Measurements from ENCODE around the gene DLGAP4. TPM values are rescaled to one million over a fixed set of nuclear protein-coding genes. Genes with fewer than 3 reads are reported as not detected.

Gene DLGAP4
- total and polyA plus RNA-seq, 10 donors, result 12.0 to 60.9 (median 45.9) TPM

GRCh38 chr20:36281785-36282380 is 24.3 kb upstream of the DLGAP4 start:
- no peaks in the 10 kb centered on the region for H3K9me3 ChIP-seq
- H3K36me3 ChIP-seq, result no peaks in the 10 kb centered on the region
- no peak overlapping the region for H3K27ac ChIP-seq
- intact Hi-C loops (cut with DNase I; ENCODE audit: low total_unique reads), result no loop called here
- H3K27me3 ChIP-seq (replicated peaks in 1 of 7), result peaks cover 0 to 24% (median 0%) of the 10 kb centered on the region in 7 donors
- 81 to 88% (median 86%) methylated on average over 10 of the region's 10 CpGs for WGBS, 5 donors
- no peak for DNase-seq
- H3K4me1 ChIP-seq, result no peaks in the 10 kb centered on the region
- H3K4me3 ChIP-seq, result no peak overlapping the region
- TF ChIP-seq CTCF (IDR thresholded peaks at IDR 0.05 in 8 of 11, conservative IDR thresholded peaks at IDR 0.05 in 3 of 11), result no peak
- TF ChIP-seq POLR2AphosphoS5 (IDR thresholded peaks at IDR 0.05), result no peak
- no peak for TF ChIP-seq POLR2A (IDR thresholded peaks at IDR 0.05)

GRCh38 chr20:36284751-36285150 is 21.4 kb upstream of the DLGAP4 start:
- no peak for TF ChIP-seq CTCF (IDR thresholded peaks at IDR 0.05 in 8 of 11, conservative IDR thresholded peaks at IDR 0.05 in 3 of 11)
- TF ChIP-seq POLR2AphosphoS5 (IDR thresholded peaks at IDR 0.05), result no peak
- TF ChIP-seq POLR2A (IDR thresholded peaks at IDR 0.05), result no peak
- H3K36me3 ChIP-seq, result no peaks in the 10 kb centered on the region
- H3K4me3 ChIP-seq, result no peak overlapping the region
- no peak for DNase-seq
- H3K27me3 ChIP-seq (replicated peaks in 1 of 7), result peaks cover 0 to 14% (median 0%) of the 10 kb centered on the region in 7 donors
- no peaks in the 10 kb centered on the region for H3K4me1 ChIP-seq
- no peak overlapping the region for H3K27ac ChIP-seq
- H3K9me3 ChIP-seq, result no peaks in the 10 kb centered on the region
- intact Hi-C loops (cut with DNase I; ENCODE audit: low total_unique reads), result no loop called here
- WGBS, 5 donors, result 86 to 97% (median 91%) methylated on average over 5 of the region's 5 CpGs

- Histone ChIP-seq H3K4me1 (no peaks in the 10 kb centered on the region), H3K9me3 (no peaks in the 10 kb centered on the region), H3K4me3 (no peak overlapping the region), H3K27ac (no peak overlapping the region), H3K36me3 (no peaks in the 10 kb centered on the region), H3K27me3 (replicated peaks in 1 of 7) (peaks cover 0 to 11% (median 0%) of the 10 kb centered on the region in 7 donors)
- WGBS, 5 donors, result 76 to 81% (median 79%) methylated on average over 8 to 11 of the region's 11 CpGs
- intact Hi-C loops (cut with DNase I; ENCODE audit: low total_unique reads), result no loop called here
- no peak for TF ChIP-seq POLR2A (IDR thresholded peaks at IDR 0.05)
- no peak for TF ChIP-seq POLR2AphosphoS5 (IDR thresholded peaks at IDR 0.05)
- TF ChIP-seq CTCF (IDR thresholded peaks at IDR 0.05 in 8 of 11, conservative IDR thresholded peaks at IDR 0.05 in 3 of 11), result no peak
- no peak for DNase-seq
These were observed 20.2 kb upstream of the DLGAP4 start for GRCh38 chr20:36285746-36286447.

- TF ChIP-seq POLR2A (IDR thresholded peaks at IDR 0.05), result no peak
- TF ChIP-seq POLR2AphosphoS5 (IDR thresholded peaks at IDR 0.05), result no peak
- TF ChIP-seq CTCF (IDR thresholded peaks at IDR 0.05 in 8 of 11, conservative IDR thresholded peaks at IDR 0.05 in 3 of 11), result no peak
- H3K27me3 ChIP-seq (replicated peaks in 1 of 7), result peaks cover 0 to 95% (median 5%) of the 10 kb centered on the region in 7 donors
- H3K4me3 ChIP-seq, result no peak overlapping the region
- no peak for DNase-seq
- H3K9me3 ChIP-seq, result no peaks in the 10 kb centered on the region
- no peaks in the 10 kb centered on the region for H3K36me3 ChIP-seq
- WGBS, 5 donors, result 57 to 69% (median 58%) methylated on average over 5 of the region's 5 CpGs
- intact Hi-C loops (cut with DNase I; ENCODE audit: low total_unique reads), result no loop called here
- H3K4me1 ChIP-seq, result no peaks in the 10 kb centered on the region
- no peak overlapping the region for H3K27ac ChIP-seq
These were observed 8.5 kb upstream of the DLGAP4 start for GRCh38 chr20:36297656-36298055.
